Activated CD4-positive, alpha-beta T cell treated with anti-CD3 and anti-CD28 coated beads, Interleukin-2, Interleukin-4, amounts not matched to agents 100 ng/mL and 50 ng/mL, durations not matched to agents 16 hours and 8 hours (primary cell): Measurements from ENCODE around the gene ASTN2.
"Not testable (repeated sequence)": the region's sequence is repeated elsewhere in the genome, so short reads cannot be mapped to it uniquely, and the experiment has no call there.

ENCODE experiments used
- DNase-seq: peaks from one replicate; pipeline ENCODE4 v3.0.0-alpha.2; 2020; ENCODE audit warnings: low spot score

Gene ASTN2

DNA sequence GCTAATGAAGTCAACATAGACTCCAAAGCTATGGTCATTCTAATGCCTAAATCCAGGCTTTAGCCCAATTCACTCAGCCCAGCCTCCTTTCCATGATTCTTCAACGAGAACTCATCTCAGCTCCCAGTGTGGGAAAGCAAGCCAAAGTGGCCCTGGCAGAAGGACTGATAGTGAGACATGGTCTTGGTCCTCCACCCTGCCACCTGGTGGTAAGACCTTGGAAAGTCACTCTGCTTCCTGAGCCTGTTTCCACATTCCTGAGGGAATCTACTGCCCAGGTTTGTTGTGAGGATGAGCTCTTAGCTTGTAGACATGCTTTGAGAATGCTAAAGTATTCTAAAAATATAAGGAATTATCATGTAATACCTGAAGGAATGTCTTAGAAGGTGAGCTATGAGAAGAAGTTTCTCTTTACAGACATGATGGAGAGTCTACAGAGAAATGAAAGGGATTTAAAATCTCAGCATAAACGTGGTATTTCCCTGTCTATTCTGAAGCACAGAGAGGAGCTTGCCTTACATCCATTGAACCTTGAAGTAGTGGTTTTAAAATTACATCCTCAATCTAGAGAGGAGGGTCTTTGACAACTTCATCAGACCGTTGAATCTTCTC lies 554.2 kb downstream of the ASTN2 start:
- DNase-seq: peak; percentile 18

DNA sequence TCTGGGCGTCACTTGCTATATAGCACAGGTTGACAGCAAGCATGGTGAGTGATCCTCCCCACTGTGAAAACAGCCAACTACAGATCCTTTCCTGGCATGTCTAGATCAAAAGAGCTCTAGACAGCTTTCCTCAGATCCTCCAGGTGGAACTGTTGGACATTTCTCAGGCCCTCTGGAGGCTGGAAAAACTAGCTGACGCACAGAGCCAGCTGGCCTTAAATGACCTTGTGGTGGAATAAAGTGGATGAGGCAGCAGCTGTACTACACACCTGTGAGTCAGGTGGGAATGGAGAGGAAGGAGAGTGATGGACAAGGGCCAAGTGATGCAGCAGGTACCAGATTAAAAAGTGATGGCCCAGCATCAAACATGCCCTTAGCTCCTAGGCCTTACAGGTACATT lies 555.1 kb downstream of the ASTN2 start:
- no peak for DNase-seq

DNA sequence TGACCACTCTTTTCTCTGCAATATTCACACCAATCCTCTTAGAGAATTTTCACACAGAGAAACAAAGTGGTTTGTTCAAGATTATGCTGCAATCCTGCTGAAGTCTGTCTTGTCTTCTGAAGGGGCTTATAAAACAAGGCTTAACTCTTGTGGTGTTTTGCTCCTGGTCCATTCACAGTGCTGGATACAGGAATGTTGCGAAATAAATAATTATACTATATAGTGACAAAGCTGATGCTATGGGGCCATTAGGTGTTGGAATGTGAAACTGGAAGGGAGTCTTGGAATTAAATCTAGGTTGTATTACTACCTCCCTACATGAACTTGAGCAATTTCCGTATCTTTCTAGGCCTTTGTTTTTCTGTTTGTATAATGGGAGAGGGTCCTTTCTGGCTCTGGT lies 557.5 kb downstream of the ASTN2 start:
- no peak for DNase-seq

DNA sequence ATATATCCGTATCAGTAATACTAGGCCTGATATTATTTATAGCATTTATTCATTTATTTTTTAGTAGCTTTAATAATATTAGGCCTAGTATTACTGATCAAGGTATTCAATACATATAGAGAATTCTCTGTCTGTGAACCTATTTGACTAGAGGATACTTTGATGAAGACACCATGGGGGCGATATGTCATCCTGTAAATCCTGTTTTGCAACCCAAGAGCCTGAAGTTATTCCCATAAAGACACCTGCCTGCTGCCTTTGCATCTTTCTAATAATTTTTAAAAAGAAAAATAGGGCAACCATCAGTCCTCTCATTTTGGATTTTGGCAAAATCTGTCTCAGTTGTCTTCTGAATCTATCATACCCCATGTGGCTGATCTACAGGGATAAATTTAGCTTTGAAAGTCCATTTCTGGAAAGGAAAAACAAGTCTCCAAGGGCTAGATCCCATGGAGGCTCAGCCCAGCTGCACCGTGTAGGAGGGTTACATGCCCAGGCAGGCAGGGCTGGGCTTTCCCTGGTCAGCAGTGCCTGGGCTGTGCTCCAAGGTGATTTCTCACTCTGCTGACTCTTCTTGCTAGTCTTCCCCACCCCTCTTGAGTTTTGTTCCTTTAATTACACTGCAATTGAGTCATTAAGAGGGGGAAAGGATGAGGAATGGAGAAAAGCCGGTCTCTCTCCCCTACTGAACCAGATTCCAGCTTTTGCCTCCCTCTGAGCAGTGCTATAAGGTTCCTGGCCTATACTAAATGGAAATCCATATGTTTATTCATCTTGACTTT lies 558.8 kb downstream of the ASTN2 start:
- no peak for DNase-seq

DNA sequence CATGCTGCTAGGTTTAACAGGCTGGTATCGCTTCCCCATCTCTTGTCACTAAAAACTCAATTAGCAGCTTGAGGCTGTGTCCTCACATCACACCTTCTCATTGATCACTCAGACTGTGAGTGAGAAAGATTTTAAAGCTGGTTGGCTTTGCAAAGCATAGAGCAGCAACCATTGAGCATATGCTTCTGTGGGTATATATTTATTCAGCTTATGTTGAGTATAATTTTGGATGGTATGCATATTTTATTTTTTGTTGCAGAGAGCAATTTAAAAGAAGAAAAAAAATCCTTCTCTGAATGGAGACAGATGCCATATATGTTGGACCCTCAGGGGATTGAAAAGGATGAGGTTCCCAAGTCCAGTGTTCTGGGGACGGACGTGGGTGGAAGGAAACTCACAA lies 565.1 kb downstream of the ASTN2 start:
- no peak for DNase-seq

DNA sequence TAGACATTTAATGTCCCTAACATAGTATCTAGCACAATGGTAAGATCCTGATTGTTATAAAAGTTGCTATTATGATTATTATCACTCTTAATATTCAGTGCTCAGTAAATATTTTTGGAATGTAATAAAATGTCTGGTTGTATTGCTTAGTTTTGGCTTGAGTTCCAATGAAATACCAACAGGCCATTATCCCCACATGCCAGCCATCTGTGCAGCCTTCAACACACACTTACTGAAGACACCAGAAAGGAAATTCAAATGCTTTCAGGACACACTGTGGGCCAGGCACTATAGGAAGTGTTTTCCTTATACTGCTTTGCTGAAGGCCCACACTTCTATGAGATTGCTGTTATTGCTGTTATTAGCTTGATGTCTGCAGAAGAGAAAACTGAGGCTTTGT lies 570.2 kb downstream of the ASTN2 start:
- DNase-seq: no peak

DNA sequence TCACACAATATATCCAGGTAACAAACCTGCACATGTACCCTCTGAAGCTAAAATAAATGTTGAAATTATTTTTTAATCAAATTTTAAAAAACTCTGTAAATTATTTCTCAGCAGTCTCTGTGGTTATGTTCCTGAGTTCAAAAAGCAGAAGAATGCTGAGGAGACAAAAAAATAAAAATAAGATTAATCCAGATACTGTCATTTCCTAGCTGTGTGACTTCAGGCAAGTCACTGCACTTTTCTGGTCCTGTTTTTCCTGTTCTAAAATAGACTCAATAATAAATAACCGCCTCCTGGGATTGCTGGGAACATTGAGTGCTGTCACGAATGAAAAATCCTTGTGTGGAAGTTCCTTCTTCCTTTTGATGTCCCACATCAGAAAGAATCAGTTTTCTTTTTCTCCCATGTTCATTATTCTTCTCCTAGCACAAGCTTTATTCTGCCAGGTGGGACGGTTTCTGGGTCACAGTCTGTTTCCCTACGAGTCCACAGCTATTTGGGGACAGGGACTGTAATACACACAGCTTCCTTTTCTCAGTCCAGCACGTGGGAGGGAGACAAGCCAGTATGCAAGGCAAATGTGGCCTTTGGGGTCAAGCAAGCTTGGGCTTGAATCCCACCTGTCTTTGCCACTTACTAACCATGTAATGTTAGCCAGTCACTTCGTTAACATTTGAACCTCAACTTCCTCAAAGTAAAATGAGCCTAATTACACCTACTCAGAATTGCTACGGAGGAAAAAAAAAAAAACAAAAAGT lies 570.8 kb downstream of the ASTN2 start:
- no peak for DNase-seq

DNA sequence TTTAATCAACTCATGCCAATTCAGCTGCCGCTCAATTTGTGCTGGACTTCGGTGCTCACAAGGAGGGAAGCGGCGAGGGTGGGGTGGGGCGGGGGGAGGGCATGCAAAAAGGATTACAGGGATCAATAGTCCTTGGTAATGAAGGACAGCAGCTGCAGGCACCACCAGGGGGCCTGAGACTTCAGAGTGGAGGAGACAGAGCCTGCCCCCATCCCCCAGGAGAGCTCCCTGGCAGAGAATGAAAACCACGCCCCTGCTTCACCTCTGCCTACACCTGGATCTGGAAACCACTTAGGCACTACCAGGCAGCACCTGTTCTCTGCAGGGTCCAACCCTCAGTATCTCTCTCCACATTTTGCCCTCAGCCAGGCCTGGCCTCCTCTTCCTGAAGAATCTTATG lies 572.2 kb downstream of the ASTN2 start:
- DNase-seq: no peak

DNA sequence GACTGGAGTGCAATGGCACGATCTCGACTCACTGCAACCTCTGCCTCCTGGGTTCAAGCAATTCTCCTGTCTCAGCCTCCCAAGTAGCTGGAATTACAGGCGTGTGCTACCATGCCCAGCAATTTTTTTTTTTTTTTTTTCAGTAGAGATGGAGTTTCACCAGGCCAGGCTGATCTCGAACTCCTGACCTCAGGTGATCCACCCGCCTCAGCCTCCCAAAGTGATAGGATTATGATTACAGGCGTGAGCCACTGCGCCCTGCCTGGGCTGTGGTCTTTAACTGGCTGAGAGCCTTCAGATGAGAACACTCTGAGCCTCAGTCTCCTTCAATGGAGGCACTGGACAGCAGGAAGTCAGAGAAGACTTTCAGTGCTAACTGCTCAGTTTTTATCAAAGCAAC lies 576.4 kb downstream of the ASTN2 start:
- DNase-seq: not testable (repeated sequence)

DNA sequence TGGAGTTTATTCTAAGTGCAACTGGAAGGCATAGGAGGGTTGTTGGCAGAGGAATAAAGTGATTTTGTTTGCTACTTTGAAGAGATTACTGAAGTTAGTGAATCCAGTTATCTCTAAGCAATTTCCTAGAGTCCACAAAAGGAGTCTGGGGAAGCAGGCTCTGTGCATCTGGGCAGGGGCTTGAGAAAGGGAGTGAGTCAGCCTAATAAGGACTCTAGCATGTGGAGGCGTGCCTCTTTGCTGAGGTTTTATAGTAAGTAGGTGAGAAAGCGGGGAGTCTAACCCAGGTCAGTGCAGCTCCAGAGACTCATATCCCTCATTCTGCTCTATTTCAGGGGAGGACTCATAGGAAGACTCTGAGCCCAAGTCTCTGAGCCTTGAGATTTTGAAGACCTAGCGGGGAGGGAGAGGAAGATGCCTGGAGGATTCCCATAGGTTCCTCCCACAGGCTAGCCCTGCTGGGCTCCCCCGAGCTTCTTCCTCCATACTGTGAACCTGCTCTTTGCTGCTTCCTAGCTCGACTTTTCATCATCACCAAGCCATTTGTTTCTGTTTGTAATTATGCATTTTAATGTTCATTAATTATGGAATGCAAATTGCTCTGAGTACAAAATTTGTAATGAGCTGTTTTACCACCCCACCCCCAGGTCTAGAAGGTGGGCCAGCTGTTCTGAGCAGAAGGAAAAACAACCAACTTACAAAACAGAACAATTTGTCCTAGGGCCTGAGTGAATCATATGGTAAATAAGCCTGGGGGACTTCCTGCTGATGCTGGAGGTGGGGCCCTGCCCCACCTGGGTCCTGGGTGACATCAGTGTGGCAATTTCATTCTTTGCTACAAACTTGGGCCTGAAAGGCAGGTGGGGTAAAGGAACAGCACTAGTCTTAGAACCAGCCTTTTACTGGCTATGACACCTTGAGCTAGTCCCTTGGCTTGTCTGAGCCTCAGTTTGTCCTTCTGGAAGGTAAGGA lies 577.6 kb downstream of the ASTN2 start:
- no peak for DNase-seq

DNA sequence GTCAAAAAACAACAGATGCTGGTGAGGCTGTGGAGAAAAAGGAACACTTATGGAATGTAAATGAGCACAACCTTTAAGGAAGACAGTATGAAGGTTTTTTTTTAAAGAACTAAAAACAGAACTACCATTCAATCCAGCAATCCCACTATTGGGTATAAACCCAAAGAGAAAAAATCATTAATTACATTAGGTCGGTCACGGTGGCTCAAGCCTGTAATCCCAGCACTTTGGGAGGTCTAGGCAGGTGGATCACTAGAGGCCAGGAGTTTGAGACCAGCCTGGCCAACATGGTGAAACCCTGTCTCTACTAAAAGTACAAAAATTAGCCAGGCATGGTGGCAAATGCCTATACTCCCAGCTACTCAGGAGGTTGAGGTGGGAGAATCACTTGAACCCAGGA lies 584.5 kb downstream of the ASTN2 start:
- DNase-seq: not testable (repeated sequence)

DNA sequence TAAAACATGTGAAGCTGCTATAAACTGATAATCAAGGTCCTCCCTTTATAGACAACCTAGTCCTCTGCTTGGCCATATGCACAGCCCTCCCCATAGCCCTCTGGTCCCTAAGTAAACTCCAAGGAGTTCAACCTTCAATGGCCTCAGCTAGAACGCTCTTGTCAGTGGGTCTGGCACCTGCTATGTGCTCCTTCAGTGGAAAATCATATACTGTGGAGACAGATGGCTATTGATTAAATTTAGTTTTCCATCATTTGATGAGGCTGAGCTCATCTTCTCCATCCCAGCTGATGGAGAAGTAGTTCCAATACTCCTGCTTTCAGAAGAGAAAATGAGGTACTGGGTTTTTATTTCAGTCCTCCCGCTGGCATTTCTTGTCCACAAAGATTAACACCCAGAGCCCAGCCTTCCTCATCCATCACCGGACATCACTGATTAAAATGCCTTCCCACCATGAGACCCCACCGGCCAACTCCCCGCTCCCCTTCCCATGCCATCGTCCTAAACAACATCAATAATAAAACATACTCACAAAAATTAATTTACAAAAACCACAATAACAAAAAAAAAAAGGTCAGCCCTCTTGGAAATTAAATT lies 593.1 kb downstream of the ASTN2 start:
- DNase-seq: no peak

DNA sequence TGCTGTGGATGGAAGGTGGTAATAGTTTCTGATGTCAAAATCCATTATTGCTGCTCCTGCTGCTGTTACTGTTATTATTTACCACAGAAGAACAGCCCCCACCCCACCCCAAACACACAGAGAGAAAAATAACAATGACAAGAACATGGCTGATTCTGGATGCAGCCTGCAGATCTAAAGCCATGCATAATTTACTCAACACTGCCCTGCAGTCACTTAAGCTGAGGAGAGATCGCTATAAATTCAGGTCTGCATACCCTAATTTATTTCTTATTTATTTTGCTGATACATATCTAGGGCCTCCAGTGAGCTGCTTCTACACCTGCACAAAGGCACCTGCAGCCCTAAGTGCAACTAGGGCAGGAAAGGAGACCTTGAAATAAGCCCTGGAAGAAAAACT lies 595.7 kb downstream of the ASTN2 start:
- DNase-seq: no peak

DNA sequence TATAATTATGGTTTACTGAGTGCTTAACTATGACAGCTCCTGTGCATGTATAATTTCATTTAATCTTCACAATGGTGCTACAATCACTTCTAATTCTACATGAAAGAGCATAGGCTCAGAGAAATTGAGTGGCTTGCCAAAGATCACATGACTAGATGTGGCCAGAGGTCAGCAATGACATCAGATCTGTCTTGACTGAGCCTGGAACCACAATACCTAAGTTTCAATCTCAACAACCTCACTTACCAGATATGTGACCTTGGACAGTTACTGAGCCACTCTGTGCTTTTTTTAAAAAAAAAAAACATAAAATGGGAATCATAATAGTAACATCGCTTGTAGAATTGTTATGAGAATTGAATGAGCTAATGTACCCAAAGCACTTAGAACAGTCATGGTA lies 597.1 kb downstream of the ASTN2 start:
- no peak for DNase-seq

DNA sequence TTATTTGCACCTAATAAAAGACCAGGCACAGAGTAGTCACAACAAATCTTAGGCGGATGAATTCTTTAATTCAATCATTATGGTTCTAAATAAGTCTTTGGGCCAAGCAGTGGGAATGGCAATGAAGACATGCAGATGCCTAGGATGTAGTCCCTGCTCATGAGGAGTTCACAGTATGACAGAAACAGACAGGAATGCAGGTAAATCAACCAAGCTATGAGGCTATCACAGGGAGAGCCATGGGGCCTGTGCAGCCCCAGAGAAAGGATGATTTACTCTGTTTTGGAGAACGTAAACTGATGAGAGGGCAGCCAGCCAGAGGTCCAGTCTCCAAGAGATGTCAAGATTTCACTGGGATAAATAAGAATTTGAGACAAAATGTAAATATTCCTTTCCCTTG lies 598.4 kb downstream of the ASTN2 start:
- no peak for DNase-seq

DNA sequence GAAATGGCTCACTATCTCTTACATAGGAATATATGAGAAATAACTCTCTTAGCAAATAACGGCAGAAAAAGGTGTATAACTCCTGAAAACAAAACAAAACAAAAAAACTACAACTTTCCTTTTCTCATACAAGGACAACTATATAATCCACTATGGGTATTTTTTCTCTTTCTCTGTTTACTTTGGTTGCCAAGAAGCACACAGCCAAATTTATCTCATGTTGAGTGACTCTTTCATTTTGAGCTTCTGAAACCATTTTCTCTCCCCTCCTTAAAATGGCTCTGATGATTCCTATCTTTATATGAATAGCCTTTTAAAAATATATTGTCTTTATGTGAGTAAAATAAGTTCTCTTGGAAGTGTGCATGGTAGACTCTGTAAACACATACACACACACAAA lies 599.0 kb downstream of the ASTN2 start:
- DNase-seq: no peak

DNA sequence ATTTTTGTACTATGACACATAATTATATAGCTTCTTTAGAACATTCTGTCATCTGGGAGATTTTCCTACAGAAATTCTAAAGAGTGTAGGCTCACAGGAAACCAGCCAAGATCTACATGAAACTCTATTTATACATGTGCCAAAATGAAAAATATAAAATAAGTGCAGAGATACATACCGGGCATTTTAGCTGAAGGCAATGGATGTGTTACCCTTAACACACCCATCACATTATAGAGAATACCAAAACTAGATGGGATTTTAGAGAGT lies 601.9 kb downstream of the ASTN2 start:
- no peak for DNase-seq

DNA sequence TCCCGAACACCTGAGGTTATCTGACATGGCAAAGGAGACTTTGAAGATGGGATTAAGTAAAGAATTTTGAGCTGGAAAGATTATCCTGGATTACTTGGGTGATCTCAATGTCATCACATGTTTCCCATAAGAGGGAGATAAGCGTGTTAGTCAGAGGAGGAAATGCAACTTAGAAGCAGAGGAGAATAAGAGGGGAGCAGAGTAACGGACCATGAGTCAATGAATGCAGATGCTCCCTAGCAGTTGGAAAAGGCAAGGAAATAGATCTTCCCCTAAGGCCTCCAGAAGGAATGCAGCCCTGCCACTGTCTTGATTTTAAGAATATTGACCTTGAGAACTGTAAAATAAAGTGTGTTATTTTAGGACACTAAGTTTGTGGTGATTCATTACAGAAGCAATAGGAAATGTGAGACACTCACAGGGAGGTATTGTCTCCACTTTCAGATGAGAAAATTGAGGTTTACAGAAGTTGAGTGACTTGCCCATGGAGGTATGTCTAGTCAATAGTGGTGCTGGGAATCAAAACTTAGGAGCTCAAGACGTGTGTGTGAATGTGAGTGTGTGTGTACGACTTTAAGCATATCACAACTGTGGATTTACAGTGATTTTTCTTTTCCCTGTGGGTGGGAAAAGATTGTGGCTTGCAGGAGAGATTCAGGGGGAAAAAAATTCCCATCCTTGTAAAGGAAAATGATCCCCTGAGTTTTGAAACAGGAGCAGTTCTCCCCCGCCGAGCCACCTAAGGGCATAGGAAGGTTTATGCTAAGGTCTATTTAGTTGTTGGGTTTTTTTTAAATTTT lies 602.4 kb downstream of the ASTN2 start:
- no peak for DNase-seq

DNA sequence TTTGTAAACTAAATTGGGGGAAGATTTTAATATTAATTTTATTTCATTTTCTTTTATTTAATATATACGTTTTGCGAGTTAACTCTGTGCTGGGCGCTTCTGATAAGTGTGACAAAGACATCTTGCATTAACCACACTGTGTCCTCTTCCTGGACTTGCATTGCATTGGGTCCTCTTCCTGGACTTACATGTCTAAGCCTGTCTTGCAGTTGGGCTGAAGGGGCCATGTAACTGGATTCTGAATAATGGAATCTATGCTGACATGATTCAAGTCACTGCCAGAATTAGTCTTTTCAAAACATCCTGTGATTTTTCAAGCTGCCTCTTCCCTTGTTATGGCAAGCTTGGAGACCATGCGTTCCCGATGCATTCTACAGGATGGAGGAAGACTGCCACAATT lies 605.2 kb downstream of the ASTN2 start:
- DNase-seq: no peak

DNA sequence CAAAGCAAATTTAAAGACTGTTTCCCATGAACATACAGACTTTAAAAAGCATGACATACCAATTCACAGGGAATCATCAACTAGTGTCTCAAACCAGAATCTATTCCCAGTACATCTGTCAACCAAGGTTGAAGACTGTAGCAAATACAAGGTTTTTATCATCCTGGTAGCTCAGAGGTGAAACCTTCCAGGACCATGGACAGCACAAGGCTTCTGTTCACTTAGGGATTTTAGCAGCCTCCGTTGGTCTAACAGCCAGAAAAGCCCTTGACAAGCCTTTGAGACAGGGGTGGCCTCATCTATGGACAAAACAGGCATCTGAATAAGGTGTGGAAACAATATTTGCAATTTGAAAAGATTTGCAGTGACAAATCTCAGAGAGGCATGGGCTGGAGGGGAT lies 608.8 kb downstream of the ASTN2 start:
- no peak for DNase-seq

DNA sequence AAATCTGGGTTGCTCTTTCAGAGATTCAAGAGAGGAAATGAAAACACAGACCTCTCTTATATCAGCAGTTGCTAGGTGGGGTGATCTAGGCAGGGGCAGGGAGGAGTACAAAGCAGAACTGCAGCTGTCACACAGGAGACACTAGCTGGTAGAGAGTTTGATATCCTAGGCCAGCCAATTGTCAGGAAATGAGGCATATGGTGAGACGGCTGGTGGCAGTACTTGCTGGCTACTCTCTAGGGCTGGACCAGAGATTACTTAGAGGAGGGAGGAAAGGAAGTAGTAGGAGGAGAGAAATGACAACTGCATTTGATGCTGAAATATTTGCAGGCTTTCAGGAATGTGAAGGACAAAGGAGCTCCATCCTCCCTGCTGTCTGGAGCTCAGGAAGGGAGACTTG lies 614.0 kb downstream of the ASTN2 start:
- no peak for DNase-seq
